ENCODE results near the gene FAM89B.

DNA sequence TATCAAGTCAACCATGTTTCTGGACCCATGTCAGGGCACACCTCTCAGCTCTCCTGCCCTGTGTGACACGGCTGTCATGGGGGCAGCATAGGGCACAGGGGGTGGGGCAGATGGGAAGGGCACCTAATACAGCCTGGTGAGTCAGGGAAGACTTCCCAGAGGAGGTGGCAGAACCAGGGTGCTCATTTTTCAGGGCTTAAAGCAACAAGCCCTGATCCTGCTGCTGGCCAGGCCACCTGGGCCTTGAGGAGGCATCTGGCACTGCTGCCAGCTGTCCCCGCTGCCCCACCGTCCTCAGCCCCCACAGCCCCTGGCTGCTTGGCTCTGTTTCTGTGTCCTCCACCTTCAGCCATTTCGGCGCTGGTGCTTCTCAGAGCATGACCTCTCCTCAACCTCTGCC is 37.3 kb downstream of the FAM89B start:
- no peak for TF ChIP-seq CREB1 (IDR thresholded peaks at IDR 0.05; ENCODE audit: low read depth)
- TF ChIP-seq TAF1 (IDR thresholded peaks at IDR 0.05; ENCODE audit: low read depth), result no peak
- no peak for TF ChIP-seq EP300 (IDR thresholded peaks at IDR 0.05; ENCODE audit: borderline replicate concordance)

Data from Ishikawa (cell line).